ENCODE data around the gene COX17. TPM values are rescaled to one million over a fixed set of nuclear protein-coding genes. Genes with fewer than 3 reads are reported as not detected.

The COX17 gene
- total and polyA plus RNA-seq, 2 of the 13 experiments (the other 11 are each of a cell fraction or from before 2014, with no cell fraction given) = 41.4 to 51.0 TPM

DNA sequence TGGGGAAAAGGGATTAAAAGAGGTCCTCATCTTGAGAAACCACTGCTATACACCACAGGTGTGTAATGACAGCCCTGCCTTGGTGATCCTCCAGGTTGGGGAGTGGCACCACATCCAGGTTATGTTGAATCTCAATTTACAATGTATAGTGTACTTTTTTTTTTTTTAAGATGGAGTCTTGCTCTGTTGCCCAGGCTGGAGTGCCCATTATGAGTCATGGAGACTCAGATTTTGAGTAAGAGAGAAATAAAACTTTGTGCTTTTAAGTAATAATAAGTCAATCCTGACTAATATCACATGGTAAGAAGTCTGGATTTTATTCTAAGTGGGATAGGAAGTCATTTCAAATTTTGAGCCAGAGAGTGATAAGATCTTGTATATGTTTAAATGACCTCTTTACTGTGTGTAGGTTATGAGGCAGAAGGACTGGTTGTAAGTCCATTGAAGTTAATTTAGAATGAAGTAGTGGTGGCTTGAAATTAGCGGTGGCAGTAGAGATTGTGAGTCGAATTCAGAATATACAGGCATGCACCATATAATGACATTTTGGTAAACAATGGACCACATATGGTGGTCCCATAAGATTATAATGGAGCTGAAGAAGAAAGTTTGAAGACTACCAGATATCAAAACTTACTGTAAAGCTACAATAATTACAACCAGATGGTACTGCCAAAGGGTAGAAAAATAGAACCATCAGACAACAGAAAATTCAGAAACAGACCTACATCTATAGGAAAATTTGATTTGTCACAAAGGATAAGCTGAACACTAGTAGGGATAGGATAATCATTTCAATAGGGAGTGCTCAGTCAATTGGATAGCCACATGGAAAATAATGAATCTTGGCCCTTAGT is 37.5 kb downstream of the COX17 start:
- no TSS peak for BruUV-seq (replicated peaks)
- DNase-seq (ENCODE audit: low spot score) = no peak
- in situ Hi-C loops (cut with HindIII; ENCODE audit: extremely low pct_ligation_motif_present, low pct_unique_long_range_greater_than_20kb) (no loop called here), intact Hi-C loops (cut with micrococcal nuclease; ENCODE audit: unreplicated experiment) (no loop called here)
- H3K9me3 ChIP-seq (ENCODE audit: low read length) = no peaks in the 10 kb centered on the region
- TF ChIP-seq SETDB1 (CRISPR knock-in tag; IDR thresholded peaks at IDR 0.05; ENCODE audit: borderline replicate concordance) = no peak
- no peak for TF ChIP-seq ZNF274 (CRISPR knock-in tag; IDR thresholded peaks at IDR 0.05)
- TF ChIP-seq ZNF605 (CRISPR knock-in tag; IDR thresholded peaks at IDR 0.05) = no peak
- TF ChIP-seq KDM2A (CRISPR knock-in tag; IDR thresholded peaks at IDR 0.05; ENCODE audit: borderline replicate concordance, low read depth) = no peak
- TF ChIP-seq HMG20B (CRISPR knock-in tag; conservative IDR thresholded peaks at IDR 0.05) = no peak
- no peak for TF ChIP-seq ZNF547 (CRISPR knock-in tag; IDR thresholded peaks at IDR 0.05)
- TF ChIP-seq, protein P1, sequence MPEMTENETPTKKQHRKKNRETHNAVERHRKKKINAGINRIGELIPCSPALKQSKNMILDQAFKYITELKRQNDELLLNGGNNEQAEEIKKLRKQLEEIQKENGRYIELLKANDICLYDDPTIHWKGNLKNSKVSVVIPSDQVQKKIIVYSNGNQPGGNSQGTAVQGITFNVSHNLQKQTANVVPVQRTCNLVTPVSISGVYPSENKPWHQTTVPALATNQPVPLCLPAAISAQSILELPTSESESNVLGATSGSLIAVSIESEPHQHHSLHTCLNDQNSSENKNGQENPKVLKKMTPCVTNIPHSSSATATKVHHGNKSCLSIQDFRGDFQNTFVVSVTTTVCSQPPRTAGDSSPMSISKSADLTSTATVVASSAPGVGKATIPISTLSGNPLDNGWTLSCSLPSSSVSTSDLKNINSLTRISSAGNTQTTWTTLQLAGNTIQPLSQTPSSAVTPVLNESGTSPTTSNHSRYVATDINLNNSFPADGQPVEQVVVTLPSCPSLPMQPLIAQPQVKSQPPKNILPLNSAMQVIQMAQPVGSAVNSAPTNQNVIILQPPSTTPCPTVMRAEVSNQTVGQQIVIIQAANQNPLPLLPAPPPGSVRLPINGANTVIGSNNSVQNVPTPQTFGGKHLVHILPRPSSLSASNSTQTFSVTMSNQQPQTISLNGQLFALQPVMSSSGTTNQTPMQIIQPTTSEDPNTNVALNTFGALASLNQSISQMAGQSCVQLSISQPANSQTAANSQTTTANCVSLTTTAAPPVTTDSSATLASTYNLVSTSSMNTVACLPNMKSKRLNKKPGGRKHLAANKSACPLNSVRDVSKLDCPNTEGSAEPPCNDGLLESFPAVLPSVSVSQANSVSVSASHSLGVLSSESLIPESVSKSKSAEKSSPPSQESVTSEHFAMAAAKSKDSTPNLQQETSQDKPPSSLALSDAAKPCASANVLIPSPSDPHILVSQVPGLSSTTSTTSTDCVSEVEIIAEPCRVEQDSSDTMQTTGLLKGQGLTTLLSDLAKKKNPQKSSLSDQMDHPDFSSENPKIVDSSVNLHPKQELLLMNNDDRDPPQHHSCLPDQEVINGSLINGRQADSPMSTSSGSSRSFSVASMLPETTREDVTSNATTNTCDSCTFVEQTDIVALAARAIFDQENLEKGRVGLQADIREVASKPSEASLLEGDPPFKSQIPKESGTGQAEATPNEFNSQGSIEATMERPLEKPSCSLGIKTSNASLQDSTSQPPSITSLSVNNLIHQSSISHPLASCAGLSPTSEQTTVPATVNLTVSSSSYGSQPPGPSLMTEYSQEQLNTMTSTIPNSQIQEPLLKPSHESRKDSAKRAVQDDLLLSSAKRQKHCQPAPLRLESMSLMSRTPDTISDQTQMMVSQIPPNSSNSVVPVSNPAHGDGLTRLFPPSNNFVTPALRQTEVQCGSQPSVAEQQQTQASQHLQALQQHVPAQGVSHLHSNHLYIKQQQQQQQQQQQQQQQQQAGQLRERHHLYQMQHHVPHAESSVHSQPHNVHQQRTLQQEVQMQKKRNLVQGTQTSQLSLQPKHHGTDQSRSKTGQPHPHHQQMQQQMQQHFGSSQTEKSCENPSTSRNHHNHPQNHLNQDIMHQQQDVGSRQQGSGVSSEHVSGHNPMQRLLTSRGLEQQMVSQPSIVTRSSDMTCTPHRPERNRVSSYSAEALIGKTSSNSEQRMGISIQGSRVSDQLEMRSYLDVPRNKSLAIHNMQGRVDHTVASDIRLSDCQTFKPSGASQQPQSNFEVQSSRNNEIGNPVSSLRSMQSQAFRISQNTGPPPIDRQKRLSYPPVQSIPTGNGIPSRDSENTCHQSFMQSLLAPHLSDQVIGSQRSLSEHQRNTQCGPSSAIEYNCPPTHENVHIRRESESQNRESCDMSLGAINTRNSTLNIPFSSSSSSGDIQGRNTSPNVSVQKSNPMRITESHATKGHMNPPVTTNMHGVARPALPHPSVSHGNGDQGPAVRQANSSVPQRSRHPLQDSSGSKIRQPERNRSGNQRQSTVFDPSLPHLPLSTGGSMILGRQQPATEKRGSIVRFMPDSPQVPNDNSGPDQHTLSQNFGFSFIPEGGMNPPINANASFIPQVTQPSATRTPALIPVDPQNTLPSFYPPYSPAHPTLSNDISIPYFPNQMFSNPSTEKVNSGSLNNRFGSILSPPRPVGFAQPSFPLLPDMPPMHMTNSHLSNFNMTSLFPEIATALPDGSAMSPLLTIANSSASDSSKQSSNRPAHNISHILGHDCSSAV (CRISPR knock-in tag; IDR thresholded peaks at IDR 0.05; ENCODE audit: borderline replicate concordance) = no peak
- TF ChIP-seq, protein P2, sequence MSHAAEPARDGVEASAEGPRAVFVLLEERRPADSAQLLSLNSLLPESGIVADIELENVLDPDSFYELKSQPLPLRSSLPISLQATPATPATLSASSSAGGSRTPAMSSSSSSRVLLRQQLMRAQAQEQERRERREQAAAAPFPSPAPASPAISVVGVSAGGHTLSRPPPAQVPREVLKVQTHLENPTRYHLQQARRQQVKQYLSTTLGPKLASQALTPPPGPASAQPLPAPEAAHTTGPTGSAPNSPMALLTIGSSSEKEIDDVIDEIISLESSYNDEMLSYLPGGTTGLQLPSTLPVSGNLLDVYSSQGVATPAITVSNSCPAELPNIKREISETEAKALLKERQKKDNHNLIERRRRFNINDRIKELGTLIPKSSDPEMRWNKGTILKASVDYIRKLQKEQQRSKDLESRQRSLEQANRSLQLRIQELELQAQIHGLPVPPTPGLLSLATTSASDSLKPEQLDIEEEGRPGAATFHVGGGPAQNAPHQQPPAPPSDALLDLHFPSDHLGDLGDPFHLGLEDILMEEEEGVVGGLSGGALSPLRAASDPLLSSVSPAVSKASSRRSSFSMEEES (CRISPR knock-in tag; IDR thresholded peaks at IDR 0.05) = no peak
- TF ChIP-seq ZNF382 (CRISPR knock-in tag; IDR thresholded peaks at IDR 0.05; ENCODE audit: borderline replicate concordance) = no peak
- ATAC-seq = no peak
- WGBS (ENCODE audit: low lambda C conversion rate) = 91% methylated on average over 2 of the region's 2 CpGs
- CTCF ChIA-PET (ENCODE audit: low intra/inter-chr PET ratio, low total read pairs) = no interaction called here
- H3K27ac ChIP-seq (ENCODE audit: extremely low read length, insufficient read depth, low read length) = no peak overlapping the region
- no peak overlapping the region for H3K9ac ChIP-seq (ENCODE audit: insufficient read depth, low read depth, low read length)
- no peaks in the 10 kb centered on the region for H3K36me3 ChIP-seq (replicated peaks in 1 of 2; ENCODE audit: control insufficient read depth in 1 of 2, insufficient read depth in 2 of 2, low read length in 2 of 2)
- no peak overlapping the region for H3K4me3 ChIP-seq (replicated peaks in 1 of 3; ENCODE audit: insufficient read depth in 1 of 3, low read depth in 2 of 3, low read length in 3 of 3)
- POLR2A ChIA-PET = no interaction called here
- no peaks in the 10 kb centered on the region for H3K27me3 ChIP-seq (ENCODE audit: control insufficient read depth in 1 of 2, insufficient read depth in 2 of 2, low read length in 2 of 2)
- H3K79me2 ChIP-seq (ENCODE audit: insufficient read depth, low read length) = no peaks in the 10 kb centered on the region
- no peaks in the 10 kb centered on the region for H4K20me1 ChIP-seq (ENCODE audit: insufficient read depth, low read length)
- no peak overlapping the region for H2AFZ ChIP-seq (ENCODE audit: low read length)
- H3K4me1 ChIP-seq (ENCODE audit: insufficient read depth, low read length) = no peaks in the 10 kb centered on the region
- no peak for FAIRE-seq
- no peak overlapping the region for H3K4me2 ChIP-seq (ENCODE audit: low read depth, low read length)
